SU-DHL-6 (cell line): ENCODE data around the gene PDCD2.

Experiments used
- EZH2phosphoT487 ChIP-seq: fragments of 200-600 bp; sonication (generic), shearing (Covaris generic); conservative IDR thresholded peaks from 2 replicates; pipeline ENCODE4 v1.6.1; 2018; ENCODE audit warnings: mild to moderate bottlenecking, antibody characterized with exemption, low read length, moderate library complexity, mixed read lengths
- TF ChIP-seq, protein P1 (sequence below): fragments of 200-600 bp; sonication (generic); IDR thresholded peaks from one replicate; pipeline ENCODE4 v1.5.1; 2017; ENCODE audit warnings: antibody characterized with exemption, mild to moderate bottlenecking, low read length, moderate library complexity; ENCODE audit not compliant: insufficient read depth, poor library complexity, severe bottlenecking

DNA sequence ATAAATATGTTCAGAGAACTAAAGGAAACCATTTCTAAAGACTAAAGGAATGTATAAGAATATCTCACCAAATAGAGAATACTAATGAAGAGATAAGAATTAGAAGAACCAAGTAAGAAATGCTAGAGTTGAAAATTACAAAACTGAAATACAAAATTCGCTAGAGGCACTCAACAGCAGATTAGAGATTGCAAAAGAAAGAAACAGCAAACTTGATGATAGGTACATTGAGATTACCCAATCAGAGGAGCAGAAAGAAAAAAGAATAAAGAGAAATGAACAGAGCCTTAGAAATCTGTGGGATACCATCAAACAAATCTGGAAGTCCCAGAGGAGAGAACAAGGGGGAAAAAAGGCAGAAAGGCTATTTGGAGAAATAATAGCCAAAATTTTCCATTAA, 6.3 kb upstream of the PDCD2 start:
- TF ChIP-seq, protein P1, sequence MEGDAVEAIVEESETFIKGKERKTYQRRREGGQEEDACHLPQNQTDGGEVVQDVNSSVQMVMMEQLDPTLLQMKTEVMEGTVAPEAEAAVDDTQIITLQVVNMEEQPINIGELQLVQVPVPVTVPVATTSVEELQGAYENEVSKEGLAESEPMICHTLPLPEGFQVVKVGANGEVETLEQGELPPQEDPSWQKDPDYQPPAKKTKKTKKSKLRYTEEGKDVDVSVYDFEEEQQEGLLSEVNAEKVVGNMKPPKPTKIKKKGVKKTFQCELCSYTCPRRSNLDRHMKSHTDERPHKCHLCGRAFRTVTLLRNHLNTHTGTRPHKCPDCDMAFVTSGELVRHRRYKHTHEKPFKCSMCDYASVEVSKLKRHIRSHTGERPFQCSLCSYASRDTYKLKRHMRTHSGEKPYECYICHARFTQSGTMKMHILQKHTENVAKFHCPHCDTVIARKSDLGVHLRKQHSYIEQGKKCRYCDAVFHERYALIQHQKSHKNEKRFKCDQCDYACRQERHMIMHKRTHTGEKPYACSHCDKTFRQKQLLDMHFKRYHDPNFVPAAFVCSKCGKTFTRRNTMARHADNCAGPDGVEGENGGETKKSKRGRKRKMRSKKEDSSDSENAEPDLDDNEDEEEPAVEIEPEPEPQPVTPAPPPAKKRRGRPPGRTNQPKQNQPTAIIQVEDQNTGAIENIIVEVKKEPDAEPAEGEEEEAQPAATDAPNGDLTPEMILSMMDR = no peak
- no peak for TF ChIP-seq EZH2phosphoT487
